Measurements from ENCODE around the gene PAQR4. TPM values are rescaled to one million over a fixed set of nuclear protein-coding genes. Genes with fewer than 3 reads are reported as not detected.

The PAQR4 gene
- polyA plus RNA-seq, 1 of the 3 experiments (the other 2 are of a cell fraction): 8.8 TPM

DNA sequence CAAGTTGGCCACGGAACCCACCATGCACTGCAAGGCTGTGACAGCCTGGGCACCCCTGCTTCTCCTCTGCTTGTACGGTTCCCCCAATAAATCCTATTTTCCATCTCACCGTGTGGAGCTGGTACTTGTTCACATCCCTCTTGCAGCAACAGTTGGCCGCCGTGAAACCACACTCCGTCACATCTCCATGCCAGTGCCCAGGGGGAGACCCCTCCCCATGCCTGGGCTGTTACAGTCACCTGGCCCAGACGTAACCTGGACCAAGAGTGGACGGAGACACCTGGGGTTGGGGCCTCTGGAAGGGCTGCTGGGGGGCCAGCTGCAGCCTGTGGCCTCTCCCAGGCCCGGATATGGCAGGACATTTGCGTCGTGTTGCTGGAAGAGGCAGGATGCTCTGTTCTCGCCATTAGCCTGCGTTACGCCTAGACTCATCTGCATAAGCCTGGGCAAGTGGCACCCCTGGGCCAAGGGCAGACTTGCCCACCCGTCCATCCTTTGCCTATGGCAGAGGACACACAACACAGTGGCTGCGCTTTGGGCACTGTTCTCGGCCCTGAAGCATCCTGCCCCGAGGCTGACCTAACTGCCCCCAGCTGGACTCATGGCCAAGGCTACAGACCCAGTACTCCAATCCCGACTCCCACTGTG is 19.3 kb upstream of the PAQR4 start (continued):
- TF ChIP-seq USF2 (IDR thresholded peaks at IDR 0.05; ENCODE audit: borderline replicate concordance, low read depth, low read length) (no peak), SIN3A (IDR thresholded peaks at IDR 0.05; ENCODE audit: borderline replicate concordance, low read depth, low read length) (no peak), GABPA (IDR thresholded peaks at IDR 0.05; ENCODE audit: low read depth) (no peak), TAF1 (IDR thresholded peaks at IDR 0.05; ENCODE audit: borderline replicate concordance, low read depth, low read length) (no peak), FOXJ3 (CRISPR knock-in tag; IDR thresholded peaks at IDR 0.05) (no peak), ELF1 (IDR thresholded peaks at IDR 0.05) (no peak), ZBTB33 (IDR thresholded peaks at IDR 0.05; ENCODE audit: borderline replicate concordance, low read depth) (no peak), RAD21 (IDR thresholded peaks at IDR 0.05; ENCODE audit: low read length) (no peak)
- TF ChIP-seq, protein P1, sequence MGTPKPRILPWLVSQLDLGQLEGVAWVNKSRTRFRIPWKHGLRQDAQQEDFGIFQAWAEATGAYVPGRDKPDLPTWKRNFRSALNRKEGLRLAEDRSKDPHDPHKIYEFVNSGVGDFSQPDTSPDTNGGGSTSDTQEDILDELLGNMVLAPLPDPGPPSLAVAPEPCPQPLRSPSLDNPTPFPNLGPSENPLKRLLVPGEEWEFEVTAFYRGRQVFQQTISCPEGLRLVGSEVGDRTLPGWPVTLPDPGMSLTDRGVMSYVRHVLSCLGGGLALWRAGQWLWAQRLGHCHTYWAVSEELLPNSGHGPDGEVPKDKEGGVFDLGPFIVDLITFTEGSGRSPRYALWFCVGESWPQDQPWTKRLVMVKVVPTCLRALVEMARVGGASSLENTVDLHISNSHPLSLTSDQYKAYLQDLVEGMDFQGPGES (IDR thresholded peaks at IDR 0.05; ENCODE audit: low read depth, low read length): no peak
- TF ChIP-seq, protein P2, sequence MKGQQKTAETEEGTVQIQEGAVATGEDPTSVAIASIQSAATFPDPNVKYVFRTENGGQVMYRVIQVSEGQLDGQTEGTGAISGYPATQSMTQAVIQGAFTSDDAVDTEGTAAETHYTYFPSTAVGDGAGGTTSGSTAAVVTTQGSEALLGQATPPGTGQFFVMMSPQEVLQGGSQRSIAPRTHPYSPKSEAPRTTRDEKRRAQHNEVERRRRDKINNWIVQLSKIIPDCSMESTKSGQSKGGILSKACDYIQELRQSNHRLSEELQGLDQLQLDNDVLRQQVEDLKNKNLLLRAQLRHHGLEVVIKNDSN (IDR thresholded peaks at IDR 0.05; ENCODE audit: borderline replicate concordance, low read depth): no peak

GRCh38 chr16:2950353-2950724 is 18.8 kb upstream of the PAQR4 start:
- DNase-seq: no peak
- Histone ChIP-seq H4K20me1 (ENCODE audit: insufficient read depth) (no peaks in the 10 kb centered on the region), H3K9ac (no peak overlapping the region), H3K27me3 (ENCODE audit: insufficient read depth) (no peaks in the 10 kb centered on the region; the same call in 1 of the 2 replicates), H3K9me2 (no peaks in the 10 kb centered on the region), H3K27ac (ENCODE audit: low read depth in 2 of 2, low read length in 1 of 2) (no peak overlapping the region), H3K4me1 (ENCODE audit: control insufficient read depth in 1 of 2, insufficient read depth in 2 of 2, low read depth in 1 of 2, low read length in 1 of 2) (no peaks in the 10 kb centered on the region), H3K79me2 (ENCODE audit: insufficient read depth) (no peaks in the 10 kb centered on the region), H2AFZ (ENCODE audit: low read depth) (no peak overlapping the region), H3K9me3 (no peaks in the 10 kb centered on the region), H3F3A (replicated peaks; ENCODE audit: insufficient read depth) (no peaks in the 10 kb centered on the region), H3K4me3 (ENCODE audit: low read depth in 2 of 2, low read length in 1 of 2) (no peak overlapping the region), H3K4me2 (no peak overlapping the region), H3K36me3 (replicated peaks in 1 of 2; ENCODE audit: control insufficient read depth in 1 of 2, insufficient read depth in 2 of 2, low read length in 1 of 2) (peaks cover 0 to 10% of the 10 kb centered on the region in 2 experiments)
- ChIA-PET CTCF (interaction anchor here (0.9 to 1.9 kb wide), 3 partner anchors 12 to 28 kb away, joined by 3 to 8 read pairs (median 7); no protein-coding TSS in a partner anchor), POLR2A (no interaction called here)
- WGBS (ENCODE audit: low lambda C conversion rate): 93% methylated on average over 11 of the region's 13 CpGs
- TF ChIP-seq JUND (IDR thresholded peaks at IDR 0.05) (no peak), RCOR1 (IDR thresholded peaks at IDR 0.05; ENCODE audit: low read length) (no peak), FOXM1 (IDR thresholded peaks at IDR 0.05; ENCODE audit: low read depth) (no peak), MXI1 (IDR thresholded peaks at IDR 0.05; ENCODE audit: low read depth, low read length) (no peak), EZH2phosphoT487 (IDR thresholded peaks at IDR 0.05; ENCODE audit: borderline replicate concordance, low read depth) (no peak), MEF2A (IDR thresholded peaks at IDR 0.05; ENCODE audit: borderline replicate concordance, low read depth) (no peak), TEAD4 (IDR thresholded peaks at IDR 0.05; ENCODE audit: borderline replicate concordance, insufficient read depth) (no peak), ZBTB33 (IDR thresholded peaks at IDR 0.05; ENCODE audit: borderline replicate concordance, low read depth) (no peak), ELF1 (IDR thresholded peaks at IDR 0.05) (no peak)
- TF ChIP-seq, protein P3, sequence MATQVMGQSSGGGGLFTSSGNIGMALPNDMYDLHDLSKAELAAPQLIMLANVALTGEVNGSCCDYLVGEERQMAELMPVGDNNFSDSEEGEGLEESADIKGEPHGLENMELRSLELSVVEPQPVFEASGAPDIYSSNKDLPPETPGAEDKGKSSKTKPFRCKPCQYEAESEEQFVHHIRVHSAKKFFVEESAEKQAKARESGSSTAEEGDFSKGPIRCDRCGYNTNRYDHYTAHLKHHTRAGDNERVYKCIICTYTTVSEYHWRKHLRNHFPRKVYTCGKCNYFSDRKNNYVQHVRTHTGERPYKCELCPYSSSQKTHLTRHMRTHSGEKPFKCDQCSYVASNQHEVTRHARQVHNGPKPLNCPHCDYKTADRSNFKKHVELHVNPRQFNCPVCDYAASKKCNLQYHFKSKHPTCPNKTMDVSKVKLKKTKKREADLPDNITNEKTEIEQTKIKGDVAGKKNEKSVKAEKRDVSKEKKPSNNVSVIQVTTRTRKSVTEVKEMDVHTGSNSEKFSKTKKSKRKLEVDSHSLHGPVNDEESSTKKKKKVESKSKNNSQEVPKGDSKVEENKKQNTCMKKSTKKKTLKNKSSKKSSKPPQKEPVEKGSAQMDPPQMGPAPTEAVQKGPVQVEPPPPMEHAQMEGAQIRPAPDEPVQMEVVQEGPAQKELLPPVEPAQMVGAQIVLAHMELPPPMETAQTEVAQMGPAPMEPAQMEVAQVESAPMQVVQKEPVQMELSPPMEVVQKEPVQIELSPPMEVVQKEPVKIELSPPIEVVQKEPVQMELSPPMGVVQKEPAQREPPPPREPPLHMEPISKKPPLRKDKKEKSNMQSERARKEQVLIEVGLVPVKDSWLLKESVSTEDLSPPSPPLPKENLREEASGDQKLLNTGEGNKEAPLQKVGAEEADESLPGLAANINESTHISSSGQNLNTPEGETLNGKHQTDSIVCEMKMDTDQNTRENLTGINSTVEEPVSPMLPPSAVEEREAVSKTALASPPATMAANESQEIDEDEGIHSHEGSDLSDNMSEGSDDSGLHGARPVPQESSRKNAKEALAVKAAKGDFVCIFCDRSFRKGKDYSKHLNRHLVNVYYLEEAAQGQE (IDR thresholded peaks at IDR 0.05; ENCODE audit: low read depth, low read length): no peak
- TF ChIP-seq, protein P1 (IDR thresholded peaks at IDR 0.05; ENCODE audit: low read depth, low read length): no peak

Data from SK-N-SH (cell line).